GM19395 (cell line): ENCODE measurements around the gene PYROXD2.

Experiments
- ATAC-seq: cut with Tn5 transposase; IDR thresholded peaks from one replicate; pipeline ENCODE4 v1.9.1; 2021; ENCODE audit warnings: mild to moderate bottlenecking, moderate library complexity; ENCODE audit not compliant: unreplicated experiment

Gene PYROXD2

DNA sequence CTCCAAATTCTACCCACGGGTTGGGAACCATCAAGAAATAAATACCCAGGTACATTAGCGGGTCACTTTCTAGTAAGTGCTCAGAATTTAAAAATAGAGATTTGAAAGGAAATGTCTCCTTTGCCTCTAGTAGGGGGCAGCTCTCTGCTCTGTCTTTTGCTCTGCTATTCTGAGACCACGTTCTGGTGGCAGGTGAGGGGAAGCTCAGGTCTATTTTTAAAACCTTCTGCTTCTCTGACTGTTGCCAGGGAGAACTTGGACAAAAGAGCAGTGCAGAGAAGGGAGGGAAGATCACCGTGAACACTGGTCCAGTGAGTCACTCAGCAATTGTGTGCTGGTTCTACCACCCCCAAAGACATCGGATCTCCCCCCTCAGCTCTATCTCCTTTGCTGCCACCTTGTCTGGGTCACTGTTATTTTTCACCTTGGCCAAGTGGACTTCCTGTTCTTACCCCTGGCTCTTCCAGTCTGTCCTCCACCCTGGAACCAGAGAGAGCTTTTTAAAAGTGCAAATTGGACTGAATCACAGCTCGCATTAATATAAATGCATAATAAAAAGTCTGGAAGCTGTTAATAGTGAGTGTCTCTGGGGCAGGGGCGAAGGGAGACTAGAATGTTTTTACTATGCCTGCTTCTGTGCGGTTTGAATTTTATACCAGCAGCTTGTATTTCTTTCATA, 74.6 kb downstream of the PYROXD2 start:
- peak; percentile 58 for ATAC-seq

DNA sequence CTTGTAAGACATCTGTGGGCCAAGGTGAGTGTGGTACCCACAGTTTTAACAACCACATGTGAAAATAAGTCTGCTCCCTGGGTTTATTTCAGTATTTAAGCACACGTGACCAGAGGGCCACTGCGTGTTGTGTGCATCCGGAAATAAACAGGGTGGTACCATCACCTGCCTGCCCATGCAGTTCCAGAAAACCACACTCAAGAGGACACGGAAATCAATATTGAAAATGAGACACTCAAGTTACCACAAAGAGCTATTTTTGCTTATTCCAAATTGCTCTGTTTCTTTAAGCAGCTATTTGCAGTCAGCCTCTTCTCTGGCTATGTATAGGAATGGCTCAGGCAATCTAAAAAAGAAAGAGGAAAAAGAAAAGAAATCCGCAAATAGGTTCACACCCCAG, 75.2 kb downstream of the PYROXD2 start:
- ATAC-seq, result peak; percentile 89

DNA sequence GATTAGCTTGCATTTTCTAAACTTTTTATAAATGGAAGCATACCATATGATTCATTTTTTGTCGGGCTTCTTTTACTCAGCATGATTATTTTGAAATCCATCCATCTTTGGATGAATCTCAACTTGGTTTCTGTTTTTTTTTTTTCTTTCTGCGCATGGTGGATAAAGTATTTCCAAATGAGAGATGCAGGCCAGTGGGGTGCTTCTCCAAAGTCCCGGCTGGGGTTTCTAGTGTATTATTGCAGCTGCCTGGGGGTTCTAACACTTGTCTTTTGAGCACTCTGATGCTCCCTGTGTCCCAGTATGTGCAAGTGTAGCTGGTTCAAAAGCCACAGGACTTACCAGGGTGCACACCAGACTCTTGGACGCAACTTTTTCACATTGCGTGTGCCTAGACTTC, 76.1 kb downstream of the PYROXD2 start:
- ATAC-seq, result no peak

DNA sequence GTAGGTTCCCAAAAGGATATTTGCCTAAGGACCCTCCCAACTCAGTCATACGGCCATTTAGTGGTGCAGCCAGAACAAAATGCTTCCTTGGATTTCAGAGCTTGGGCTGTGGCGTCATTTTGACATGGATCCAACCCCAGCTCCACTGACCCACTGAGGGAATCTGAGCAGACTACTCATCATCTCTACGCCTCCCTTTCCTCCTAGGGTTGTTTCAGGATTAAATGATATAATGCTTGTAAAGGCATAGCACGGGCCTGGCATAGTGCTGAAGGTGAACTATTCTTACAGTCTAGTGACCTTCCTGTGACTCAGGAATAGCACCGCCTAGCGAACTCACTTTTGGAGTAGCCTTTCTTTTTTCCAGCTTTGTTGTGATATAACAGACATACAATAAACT, 76.7 kb downstream of the PYROXD2 start:
- ATAC-seq, result no peak

DNA sequence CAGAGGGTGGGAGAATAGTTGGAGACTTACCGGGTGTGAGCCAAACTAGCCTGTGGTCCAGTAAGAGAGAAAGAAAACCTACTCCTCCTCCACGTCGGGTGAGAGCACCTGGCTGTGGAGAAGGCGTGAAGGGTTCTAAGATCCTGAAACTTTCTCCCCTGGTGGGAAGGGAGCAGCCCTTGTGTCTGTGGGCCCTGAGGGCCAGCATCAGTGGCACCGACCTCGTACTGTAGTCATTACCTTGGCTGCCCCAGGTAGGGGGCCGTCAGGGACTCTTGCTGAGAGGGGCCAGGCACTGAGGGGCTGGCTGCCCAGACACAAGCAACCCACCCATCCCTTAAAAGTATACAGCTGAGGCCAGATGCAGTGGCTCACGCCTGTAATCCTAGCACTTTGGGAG, 77.5 kb downstream of the PYROXD2 start:
- ATAC-seq, result no peak
